ENCODE measurements around the gene OR6V1. TPM values are rescaled to one million over a fixed set of nuclear protein-coding genes. Genes with fewer than 3 reads are reported as not detected.

The OR6V1 gene
- total and polyA plus RNA-seq, 9 donors = not detected

GRCh38 chr7:143042159-143042789 lies 9.9 kb upstream of the OR6V1 start:
- Histone ChIP-seq H3K36me3 (ENCODE audit: control insufficient read depth, insufficient read depth, low read length) (no peaks in the 10 kb centered on the region), H3K27me3 (ENCODE audit: control insufficient read depth, insufficient read depth, low read length) (no peaks in the 10 kb centered on the region), H3K4me1 (ENCODE audit: control insufficient read depth, insufficient read depth, low read length) (peaks cover 16% of the 10 kb centered on the region), H3K4me3 (ENCODE audit: low read length) (no peak overlapping the region), H3K9me3 (replicated peaks; ENCODE audit: control insufficient read depth, low read depth, low read length) (no peaks in the 10 kb centered on the region), H3K27ac (ENCODE audit: low read length) (peak overlapping the region; percentile 23)
- 31% methylated on average over 1 of the region's 3 CpGs for WGBS (ENCODE audit: insufficient coverage)
- peak; percentile 30 for DNase-seq

GRCh38 chr7:143042790-143043271 lies 9.3 kb upstream of the OR6V1 start:
- Histone ChIP-seq H3K4me1 (ENCODE audit: control insufficient read depth, insufficient read depth, low read length) (peaks cover 16% of the 10 kb centered on the region), H3K27me3 (ENCODE audit: control insufficient read depth, insufficient read depth, low read length) (no peaks in the 10 kb centered on the region), H3K27ac (ENCODE audit: low read length) (peak overlapping the region; percentile 23), H3K9me3 (replicated peaks; ENCODE audit: control insufficient read depth, low read depth, low read length) (no peaks in the 10 kb centered on the region), H3K36me3 (ENCODE audit: control insufficient read depth, insufficient read depth, low read length) (no peaks in the 10 kb centered on the region), H3K4me3 (ENCODE audit: low read length) (no peak overlapping the region)
- DNase-seq = peak; percentile 37
- 20% methylated on average over 2 of the region's 6 CpGs for WGBS (ENCODE audit: insufficient coverage)

GRCh38 chr7:143043391-143043790 lies 8.8 kb upstream of the OR6V1 start:
- no peaks in the 10 kb centered on the region for H3K36me3 ChIP-seq (ENCODE audit: control insufficient read depth, insufficient read depth, low read length)
- H3K4me1 ChIP-seq (ENCODE audit: control insufficient read depth, insufficient read depth, low read length) = peaks cover 16% of the 10 kb centered on the region
- no peak overlapping the region for H3K4me3 ChIP-seq (ENCODE audit: low read length)
- H3K9me3 ChIP-seq (replicated peaks; ENCODE audit: control insufficient read depth, low read depth, low read length) = no peaks in the 10 kb centered on the region
- H3K27me3 ChIP-seq (ENCODE audit: control insufficient read depth, insufficient read depth, low read length) = no peaks in the 10 kb centered on the region
- peak; percentile 15 for DNase-seq
- WGBS (ENCODE audit: insufficient coverage) = no CpG with 5 or more reads among the region's 2 CpGs
- H3K27ac ChIP-seq (ENCODE audit: low read length) = no peak overlapping the region

GRCh38 chr7:143046426-143046851 lies 5.7 kb upstream of the OR6V1 start:
- Histone ChIP-seq H3K9me3 (replicated peaks; ENCODE audit: control insufficient read depth, low read depth, low read length) (no peaks in the 10 kb centered on the region), H3K27me3 (ENCODE audit: control insufficient read depth, insufficient read depth, low read length) (no peaks in the 10 kb centered on the region), H3K36me3 (ENCODE audit: control insufficient read depth, insufficient read depth, low read length) (no peaks in the 10 kb centered on the region), H3K27ac (ENCODE audit: low read length) (no peak overlapping the region), H3K4me1 (ENCODE audit: control insufficient read depth, insufficient read depth, low read length) (peaks cover 25% of the 10 kb centered on the region), H3K4me3 (ENCODE audit: low read length) (no peak overlapping the region)
- peak; percentile 25 for DNase-seq
- WGBS (ENCODE audit: insufficient coverage) = 7% methylated on average over 2 of the region's 3 CpGs

- peaks cover 19% of the 10 kb centered on the region for H3K4me1 ChIP-seq (ENCODE audit: control insufficient read depth, insufficient read depth, low read length)
- H3K27ac ChIP-seq (ENCODE audit: low read length) = no peak overlapping the region
- WGBS (ENCODE audit: insufficient coverage) = no CpG with 5 or more reads among the region's 2 CpGs
- H3K9me3 ChIP-seq (replicated peaks; ENCODE audit: control insufficient read depth, low read depth, low read length) = no peaks in the 10 kb centered on the region
- H3K4me3 ChIP-seq (ENCODE audit: low read length) = no peak overlapping the region
- DNase-seq = no peak
- no peaks in the 10 kb centered on the region for H3K36me3 ChIP-seq (ENCODE audit: control insufficient read depth, insufficient read depth, low read length)
- no peaks in the 10 kb centered on the region for H3K27me3 ChIP-seq (ENCODE audit: control insufficient read depth, insufficient read depth, low read length)
Measured at GRCh38 chr7:143047326-143047725, 4.8 kb upstream of the OR6V1 start.

GRCh38 chr7:143048827-143049226 lies 3.3 kb upstream of the OR6V1 start:
- H3K27me3 ChIP-seq (ENCODE audit: control insufficient read depth, insufficient read depth, low read length) = no peaks in the 10 kb centered on the region
- no peaks in the 10 kb centered on the region for H3K36me3 ChIP-seq (ENCODE audit: control insufficient read depth, insufficient read depth, low read length)
- H3K4me3 ChIP-seq (ENCODE audit: low read length) = no peak overlapping the region
- no peak for DNase-seq
- peaks cover 11% of the 10 kb centered on the region for H3K4me1 ChIP-seq (ENCODE audit: control insufficient read depth, insufficient read depth, low read length)
- H3K27ac ChIP-seq (ENCODE audit: low read length) = peak overlapping the region; percentile 73
- peaks cover 3% of the 10 kb centered on the region for H3K9me3 ChIP-seq (replicated peaks; ENCODE audit: control insufficient read depth, low read depth, low read length)

GRCh38 chr7:143049362-143049761 lies 2.8 kb upstream of the OR6V1 start:
- no peaks in the 10 kb centered on the region for H3K27me3 ChIP-seq (ENCODE audit: control insufficient read depth, insufficient read depth, low read length)
- peaks cover 11% of the 10 kb centered on the region for H3K4me1 ChIP-seq (ENCODE audit: control insufficient read depth, insufficient read depth, low read length)
- WGBS (ENCODE audit: insufficient coverage) = 0% methylated on average over 2 of the region's 4 CpGs
- peaks cover 3% of the 10 kb centered on the region for H3K9me3 ChIP-seq (replicated peaks; ENCODE audit: control insufficient read depth, low read depth, low read length)
- DNase-seq = peak; percentile 77
- H3K4me3 ChIP-seq (ENCODE audit: low read length) = no peak overlapping the region
- H3K36me3 ChIP-seq (ENCODE audit: control insufficient read depth, insufficient read depth, low read length) = no peaks in the 10 kb centered on the region
- H3K27ac ChIP-seq (ENCODE audit: low read length) = peak overlapping the region; percentile 73

GRCh38 chr7:143050931-143051330 lies 1.2 kb upstream of the OR6V1 start:
- Histone ChIP-seq H3K9me3 (replicated peaks; ENCODE audit: control insufficient read depth, low read depth, low read length) (peaks cover 3% of the 10 kb centered on the region), H3K36me3 (ENCODE audit: control insufficient read depth, insufficient read depth, low read length) (no peaks in the 10 kb centered on the region), H3K27ac (ENCODE audit: low read length) (no peak overlapping the region), H3K4me1 (ENCODE audit: control insufficient read depth, insufficient read depth, low read length) (peaks cover 11% of the 10 kb centered on the region), H3K27me3 (ENCODE audit: control insufficient read depth, insufficient read depth, low read length) (no peaks in the 10 kb centered on the region), H3K4me3 (ENCODE audit: low read length) (no peak overlapping the region)
- DNase-seq = peak; percentile 45
- WGBS (ENCODE audit: insufficient coverage) = 31% methylated on average over 2 of the region's 9 CpGs

- H3K27me3 ChIP-seq (ENCODE audit: control insufficient read depth, insufficient read depth, low read length) = no peaks in the 10 kb centered on the region
- peaks cover 3% of the 10 kb centered on the region for H3K9me3 ChIP-seq (replicated peaks; ENCODE audit: control insufficient read depth, low read depth, low read length)
- H3K4me1 ChIP-seq (ENCODE audit: control insufficient read depth, insufficient read depth, low read length) = peaks cover 3% of the 10 kb centered on the region
- 67% methylated on average over 2 of the region's 3 CpGs for WGBS (ENCODE audit: insufficient coverage)
- no peak for DNase-seq
- no peak overlapping the region for H3K27ac ChIP-seq (ENCODE audit: low read length)
- H3K36me3 ChIP-seq (ENCODE audit: control insufficient read depth, insufficient read depth, low read length) = no peaks in the 10 kb centered on the region
- H3K4me3 ChIP-seq (ENCODE audit: low read length) = no peak overlapping the region
Measured at GRCh38 chr7:143054621-143055020, 2.5 kb downstream of the OR6V1 start.

GRCh38 chr7:143055754-143056153 lies 3.6 kb downstream of the OR6V1 start:
- H3K27ac ChIP-seq (ENCODE audit: low read length) = no peak overlapping the region
- no peak overlapping the region for H3K4me3 ChIP-seq (ENCODE audit: low read length)
- no peaks in the 10 kb centered on the region for H3K27me3 ChIP-seq (ENCODE audit: control insufficient read depth, insufficient read depth, low read length)
- H3K9me3 ChIP-seq (replicated peaks; ENCODE audit: control insufficient read depth, low read depth, low read length) = peaks cover 3% of the 10 kb centered on the region
- no peaks in the 10 kb centered on the region for H3K4me1 ChIP-seq (ENCODE audit: control insufficient read depth, insufficient read depth, low read length)
- DNase-seq = no peak
- no peaks in the 10 kb centered on the region for H3K36me3 ChIP-seq (ENCODE audit: control insufficient read depth, insufficient read depth, low read length)

GRCh38 chr7:143063741-143064140 lies 11.6 kb downstream of the OR6V1 start:
- Histone ChIP-seq H3K4me3 (ENCODE audit: low read length) (no peak overlapping the region), H3K4me1 (ENCODE audit: control insufficient read depth, insufficient read depth, low read length) (peaks cover 4% of the 10 kb centered on the region), H3K27me3 (ENCODE audit: control insufficient read depth, insufficient read depth, low read length) (no peaks in the 10 kb centered on the region), H3K27ac (ENCODE audit: low read length) (no peak overlapping the region), H3K9me3 (replicated peaks; ENCODE audit: control insufficient read depth, low read depth, low read length) (no peaks in the 10 kb centered on the region), H3K36me3 (ENCODE audit: control insufficient read depth, insufficient read depth, low read length) (no peaks in the 10 kb centered on the region)
- no peak for DNase-seq
- WGBS (ENCODE audit: insufficient coverage) = 68% methylated on average over 2 of the region's 3 CpGs
